Peyer's patch (tissue), 4 donors: ENCODE results near the gene PIK3CD.

Source experiments
- POLR2A ChIP-seq, 2 donors: fragments of 450-650 bp; IDR thresholded peaks; one replicate each; pipeline ENCODE4 v1.5.1; 2017; ENCODE audit warnings: antibody characterized with exemption in 2 of 2, mild to moderate bottlenecking in 2 of 2, moderate library complexity in 2 of 2
- TF ChIP-seq, protein P1 (sequence below), 6 experiments: fragments of 450-650 bp in 4 of 6; fragments of 200-600 bp in 2 of 6; sonication (generic) in 1 of 6; IDR thresholded peaks; one replicate each; pipeline ENCODE4 v1.5.1; 2017 to 2019; ENCODE audit warnings: antibody characterized with exemption in 6 of 6, mild to moderate bottlenecking in 3 of 6, moderate library complexity in 1 of 6

DNA sequence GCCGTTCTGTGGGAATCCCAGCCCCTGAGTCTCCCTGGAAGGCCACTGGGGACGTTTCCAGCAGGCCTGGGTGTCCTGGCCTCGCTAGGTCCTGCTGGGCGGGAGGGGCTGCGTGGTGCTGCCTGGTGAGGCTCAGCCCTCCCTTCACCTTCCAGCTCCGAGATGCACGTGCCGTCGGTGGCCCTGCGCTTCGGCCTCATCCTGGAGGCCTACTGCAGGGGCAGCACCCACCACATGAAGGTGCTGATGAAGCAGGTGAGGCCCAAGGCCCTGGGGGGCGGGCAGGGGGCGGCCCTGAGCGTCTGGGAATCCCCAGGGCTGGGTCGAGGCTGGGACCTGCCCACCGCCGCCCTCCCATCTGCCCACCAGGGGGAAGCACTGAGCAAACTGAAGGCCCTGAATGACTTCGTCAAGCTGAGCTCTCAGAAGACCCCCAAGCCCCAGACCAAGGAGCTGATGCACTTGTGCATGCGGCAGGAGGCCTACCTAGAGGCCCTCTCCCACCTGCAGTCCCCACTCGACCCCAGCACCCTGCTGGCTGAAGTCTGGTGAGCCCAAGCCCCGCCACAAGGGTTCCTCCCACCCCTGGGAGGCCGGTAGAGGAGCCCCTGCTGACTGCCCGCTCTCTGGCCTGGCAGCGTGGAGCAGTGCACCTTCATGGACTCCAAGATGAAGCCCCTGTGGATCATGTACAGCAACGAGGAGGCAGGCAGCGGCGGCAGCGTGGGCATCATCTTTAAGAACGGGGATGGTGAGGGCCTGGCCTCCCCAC lies 70.3 kb downstream of the PIK3CD start:
- TF ChIP-seq, protein P1, sequence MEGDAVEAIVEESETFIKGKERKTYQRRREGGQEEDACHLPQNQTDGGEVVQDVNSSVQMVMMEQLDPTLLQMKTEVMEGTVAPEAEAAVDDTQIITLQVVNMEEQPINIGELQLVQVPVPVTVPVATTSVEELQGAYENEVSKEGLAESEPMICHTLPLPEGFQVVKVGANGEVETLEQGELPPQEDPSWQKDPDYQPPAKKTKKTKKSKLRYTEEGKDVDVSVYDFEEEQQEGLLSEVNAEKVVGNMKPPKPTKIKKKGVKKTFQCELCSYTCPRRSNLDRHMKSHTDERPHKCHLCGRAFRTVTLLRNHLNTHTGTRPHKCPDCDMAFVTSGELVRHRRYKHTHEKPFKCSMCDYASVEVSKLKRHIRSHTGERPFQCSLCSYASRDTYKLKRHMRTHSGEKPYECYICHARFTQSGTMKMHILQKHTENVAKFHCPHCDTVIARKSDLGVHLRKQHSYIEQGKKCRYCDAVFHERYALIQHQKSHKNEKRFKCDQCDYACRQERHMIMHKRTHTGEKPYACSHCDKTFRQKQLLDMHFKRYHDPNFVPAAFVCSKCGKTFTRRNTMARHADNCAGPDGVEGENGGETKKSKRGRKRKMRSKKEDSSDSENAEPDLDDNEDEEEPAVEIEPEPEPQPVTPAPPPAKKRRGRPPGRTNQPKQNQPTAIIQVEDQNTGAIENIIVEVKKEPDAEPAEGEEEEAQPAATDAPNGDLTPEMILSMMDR (IDR thresholded peaks at IDR 0.05) = peak; percentile 47 to 83 (median 54)
- TF ChIP-seq POLR2A (IDR thresholded peaks at IDR 0.05) = no peak
